Measurements from ENCODE around the gene RASA4B. TPM values are rescaled to one million over a fixed set of nuclear protein-coding genes. Genes with fewer than 3 reads are reported as not detected.

Gene RASA4B
- total RNA-seq, 4 donors from 2014 or later: 4.2 to 39.2 (median 18.5) TPM

DNA sequence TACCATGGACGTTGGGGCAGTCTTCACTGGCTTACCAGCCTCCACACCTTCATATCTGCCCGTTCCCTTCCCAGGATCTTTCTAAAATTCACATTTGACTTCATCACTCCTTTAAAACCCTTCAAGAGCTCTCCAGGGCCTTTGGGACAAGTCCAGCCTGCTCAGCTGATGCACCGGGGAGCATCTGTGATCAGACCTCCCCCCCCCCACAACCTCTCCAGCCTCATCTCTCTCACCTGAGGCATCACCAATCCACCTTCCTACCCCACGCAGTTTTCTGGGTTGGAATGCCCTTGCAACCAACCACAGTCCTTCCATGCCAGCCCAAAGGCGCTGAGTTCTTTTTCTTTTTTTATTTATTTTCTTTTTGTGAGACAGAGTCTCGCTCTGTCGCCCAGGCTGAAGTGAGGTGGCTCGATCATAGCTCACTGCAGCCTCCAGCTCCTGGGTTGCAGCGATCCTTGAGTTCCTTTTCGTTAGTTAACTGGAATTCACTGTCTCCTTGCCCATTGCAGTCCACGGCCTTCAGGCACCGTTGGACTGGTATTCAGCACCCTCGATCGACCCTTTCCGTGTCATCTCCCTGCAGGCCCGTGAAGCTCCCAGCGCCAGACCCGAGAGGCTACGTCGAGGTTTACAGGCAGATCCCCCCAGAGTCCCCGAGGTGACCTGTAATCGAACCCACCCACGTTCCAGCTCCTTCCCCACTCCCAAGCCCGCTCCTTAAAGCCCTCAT is 53.6 kb downstream of the RASA4B start:
- TF ChIP-seq EP300 (IDR thresholded peaks at IDR 0.05) (no peak), POLR2A (IDR thresholded peaks at IDR 0.05; ENCODE audit: low read depth) (no peak), POLR2AphosphoS5 (IDR thresholded peaks at IDR 0.05) (no peak)
- TF ChIP-seq, protein P1, sequence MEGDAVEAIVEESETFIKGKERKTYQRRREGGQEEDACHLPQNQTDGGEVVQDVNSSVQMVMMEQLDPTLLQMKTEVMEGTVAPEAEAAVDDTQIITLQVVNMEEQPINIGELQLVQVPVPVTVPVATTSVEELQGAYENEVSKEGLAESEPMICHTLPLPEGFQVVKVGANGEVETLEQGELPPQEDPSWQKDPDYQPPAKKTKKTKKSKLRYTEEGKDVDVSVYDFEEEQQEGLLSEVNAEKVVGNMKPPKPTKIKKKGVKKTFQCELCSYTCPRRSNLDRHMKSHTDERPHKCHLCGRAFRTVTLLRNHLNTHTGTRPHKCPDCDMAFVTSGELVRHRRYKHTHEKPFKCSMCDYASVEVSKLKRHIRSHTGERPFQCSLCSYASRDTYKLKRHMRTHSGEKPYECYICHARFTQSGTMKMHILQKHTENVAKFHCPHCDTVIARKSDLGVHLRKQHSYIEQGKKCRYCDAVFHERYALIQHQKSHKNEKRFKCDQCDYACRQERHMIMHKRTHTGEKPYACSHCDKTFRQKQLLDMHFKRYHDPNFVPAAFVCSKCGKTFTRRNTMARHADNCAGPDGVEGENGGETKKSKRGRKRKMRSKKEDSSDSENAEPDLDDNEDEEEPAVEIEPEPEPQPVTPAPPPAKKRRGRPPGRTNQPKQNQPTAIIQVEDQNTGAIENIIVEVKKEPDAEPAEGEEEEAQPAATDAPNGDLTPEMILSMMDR (IDR thresholded peaks at IDR 0.05): no peak
- Histone ChIP-seq H3K4me1 (peaks cover 16 to 54% (median 38%) of the 10 kb centered on the region in 4 donors), H3K4me3 (peak overlapping the region; percentile 89 to 98 (median 96)), H3K36me3 (peaks cover 0 to 28% (median 24%) of the 10 kb centered on the region in 4 donors), H3K27ac (replicated peaks in 1 of 4) (peak overlapping the region; percentile 78 to 84 (median 81)), H3K9me3 (no peaks in the 10 kb centered on the region), H3K27me3 (no peaks in the 10 kb centered on the region)
- intact Hi-C loops (cut with DNase I): no loop called here
- WGBS: 8% methylated on average over 24 of the region's 24 CpGs
- no peak for DNase-seq (ENCODE audit: extremely low spot score)

DNA sequence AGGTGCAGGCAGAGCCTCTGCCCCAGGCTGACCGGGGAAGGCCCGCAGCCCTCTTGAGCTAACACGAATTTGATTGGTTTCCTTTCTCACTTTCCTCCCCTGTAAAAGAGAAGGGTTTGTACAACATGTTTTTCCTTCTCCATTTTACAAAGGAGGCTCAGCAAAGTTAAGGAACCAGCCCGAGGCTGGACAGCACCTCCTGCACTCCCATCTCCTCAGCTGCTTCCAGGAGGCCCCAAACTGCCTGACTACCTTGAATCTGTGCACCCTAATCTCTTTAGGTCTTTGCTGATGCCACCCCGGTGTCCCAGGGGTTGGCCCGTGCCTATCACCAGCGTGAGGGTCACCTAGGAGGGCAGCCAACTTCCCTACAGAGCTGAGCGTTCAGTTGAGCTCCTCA is 57.1 kb downstream of the RASA4B start:
- Histone ChIP-seq H3K9me3 (no peaks in the 10 kb centered on the region), H3K4me1 (peaks cover 12 to 31% (median 21%) of the 10 kb centered on the region in 4 donors), H3K36me3 (peaks cover 20 to 47% (median 42%) of the 10 kb centered on the region in 4 donors), H3K4me3 (no peak overlapping the region), H3K27ac (replicated peaks in 1 of 4) (no peak overlapping the region), H3K27me3 (no peaks in the 10 kb centered on the region)
- no peak for TF ChIP-seq EP300 (IDR thresholded peaks at IDR 0.05)
- DNase-seq (ENCODE audit: extremely low spot score): no peak
- 84% methylated on average over 8 of the region's 8 CpGs for WGBS
- intact Hi-C loops (cut with DNase I): no loop called here

DNA sequence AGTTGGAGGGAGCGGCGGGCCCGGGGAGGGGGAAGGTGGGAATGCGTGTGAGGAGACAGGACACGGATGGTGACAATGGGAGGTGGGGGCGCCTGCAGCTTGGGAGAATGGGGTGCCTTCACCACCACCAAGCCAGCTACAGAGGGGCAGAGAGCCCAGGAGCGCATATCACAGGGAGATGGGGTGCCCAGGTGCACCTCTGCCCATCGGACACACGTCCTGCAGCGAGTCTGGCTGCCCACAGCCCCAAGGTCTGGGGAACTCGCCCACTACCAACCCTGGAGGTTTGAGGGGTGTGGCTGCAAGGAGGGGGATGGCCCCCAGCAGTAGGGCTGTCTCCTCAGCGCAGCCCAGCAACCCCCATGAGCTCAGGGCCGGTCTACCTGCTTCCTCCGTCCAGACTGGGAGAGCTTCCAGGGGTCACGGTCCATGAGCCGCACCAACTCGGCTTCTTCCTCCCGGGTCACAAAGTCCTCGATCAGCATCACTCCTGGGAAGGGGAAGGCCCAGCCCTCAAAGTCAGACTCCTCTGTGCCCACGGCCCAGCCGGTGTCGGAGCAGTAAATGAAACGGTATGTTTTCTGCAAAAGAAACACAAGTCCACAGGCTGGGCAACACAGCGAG is 58.2 kb downstream of the RASA4B start:
- DNase-seq (ENCODE audit: extremely low spot score): no peak
- intact Hi-C loops (cut with DNase I): no loop called here
- H3K4me1 ChIP-seq: peaks cover 11 to 27% (median 20%) of the 10 kb centered on the region in 4 donors
- peaks cover 20 to 51% (median 49%) of the 10 kb centered on the region in 4 donors for H3K36me3 ChIP-seq
- no peaks in the 10 kb centered on the region for H3K27me3 ChIP-seq
- TF ChIP-seq, protein P1 (IDR thresholded peaks at IDR 0.05): no peak
- H3K27ac ChIP-seq (replicated peaks in 1 of 4): no peak overlapping the region
- WGBS: 92% methylated on average over 24 of the region's 24 CpGs
- H3K4me3 ChIP-seq: no peak overlapping the region
- H3K9me3 ChIP-seq: no peaks in the 10 kb centered on the region

DNA sequence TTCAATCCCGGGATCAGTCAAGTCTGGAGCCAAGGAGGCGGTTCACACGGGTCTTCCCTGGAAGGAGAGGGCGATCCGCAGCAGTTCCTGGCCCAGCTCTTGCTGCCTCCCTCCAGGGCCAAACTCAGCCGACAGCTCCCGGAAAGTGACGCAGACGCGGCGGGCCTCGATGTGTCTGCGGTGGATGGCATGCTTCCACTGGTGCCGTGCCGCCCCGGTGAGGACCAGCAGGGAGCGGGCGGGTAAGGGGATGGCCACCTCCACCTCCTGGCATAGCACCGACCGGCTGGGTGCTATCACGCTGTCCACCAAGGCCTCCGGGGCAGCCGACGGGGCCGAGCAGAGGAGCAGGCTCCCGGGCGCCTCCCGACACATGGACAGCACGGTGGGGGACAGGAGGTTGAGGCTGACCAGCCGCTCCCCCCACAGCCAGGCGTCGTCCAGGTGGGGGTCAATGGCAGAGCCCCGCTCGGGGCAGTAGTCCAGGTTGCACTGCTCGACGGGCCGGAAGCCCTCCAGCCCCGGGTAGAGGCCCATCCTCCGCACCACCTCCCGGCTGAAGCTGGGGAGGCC is 60.1 kb downstream of the RASA4B start:
- H3K4me3 ChIP-seq: no peak overlapping the region
- DNase-seq (ENCODE audit: extremely low spot score): no peak
- peaks cover 0 to 8% (median 3%) of the 10 kb centered on the region in 4 donors for H3K4me1 ChIP-seq
- 93% methylated on average over 14 of the region's 40 CpGs for WGBS
- intact Hi-C loops (cut with DNase I): no loop called here
- no peaks in the 10 kb centered on the region for H3K9me3 ChIP-seq
- H3K36me3 ChIP-seq: peaks cover 20 to 51% (median 49%) of the 10 kb centered on the region in 4 donors
- H3K27ac ChIP-seq (replicated peaks in 1 of 4): no peak overlapping the region
- H3K27me3 ChIP-seq: no peaks in the 10 kb centered on the region
- TF ChIP-seq, protein P1 (IDR thresholded peaks at IDR 0.05): no peak
- TF ChIP-seq POLR2A (IDR thresholded peaks at IDR 0.05; ENCODE audit: low read depth) (no peak), POLR2AphosphoS5 (IDR thresholded peaks at IDR 0.05) (no peak), EP300 (IDR thresholded peaks at IDR 0.05) (no peak)

DNA sequence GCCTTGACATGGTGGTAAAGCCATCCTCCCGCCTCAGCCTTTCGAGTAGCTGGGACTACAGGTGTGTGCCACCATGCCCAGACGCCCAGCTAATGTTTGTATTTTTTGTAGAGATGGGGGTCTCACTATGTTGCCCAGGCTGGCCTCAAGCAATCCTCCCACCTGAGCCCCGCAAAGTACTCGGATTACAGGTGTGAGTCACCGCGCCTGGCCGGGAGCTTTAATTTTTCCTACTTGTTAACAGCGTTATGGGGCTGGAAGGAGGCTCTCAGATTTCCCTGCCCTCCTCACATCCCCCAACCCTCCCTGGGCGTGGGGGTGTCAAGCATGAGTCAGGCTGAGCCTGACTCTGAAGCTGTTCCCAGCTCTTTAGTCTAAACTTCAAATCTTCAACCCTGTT is 61.2 kb downstream of the RASA4B start:
- H3K27ac ChIP-seq (replicated peaks in 1 of 4): no peak overlapping the region
- H3K36me3 ChIP-seq: peaks cover 20 to 51% (median 49%) of the 10 kb centered on the region in 4 donors
- H3K9me3 ChIP-seq: no peaks in the 10 kb centered on the region
- WGBS: 77% methylated on average over 10 of the region's 10 CpGs
- H3K4me1 ChIP-seq: no peaks in the 10 kb centered on the region
- TF ChIP-seq EP300 (IDR thresholded peaks at IDR 0.05): no peak
- no peak for TF ChIP-seq POLR2A (IDR thresholded peaks at IDR 0.05; ENCODE audit: low read depth)
- no peaks in the 10 kb centered on the region for H3K27me3 ChIP-seq
- no peak for DNase-seq (ENCODE audit: extremely low spot score)
- intact Hi-C loops (cut with DNase I): no loop called here
- H3K4me3 ChIP-seq: no peak overlapping the region
